Measurements from ENCODE around the gene GNB3.

- TF ChIP-seq, protein P1, sequence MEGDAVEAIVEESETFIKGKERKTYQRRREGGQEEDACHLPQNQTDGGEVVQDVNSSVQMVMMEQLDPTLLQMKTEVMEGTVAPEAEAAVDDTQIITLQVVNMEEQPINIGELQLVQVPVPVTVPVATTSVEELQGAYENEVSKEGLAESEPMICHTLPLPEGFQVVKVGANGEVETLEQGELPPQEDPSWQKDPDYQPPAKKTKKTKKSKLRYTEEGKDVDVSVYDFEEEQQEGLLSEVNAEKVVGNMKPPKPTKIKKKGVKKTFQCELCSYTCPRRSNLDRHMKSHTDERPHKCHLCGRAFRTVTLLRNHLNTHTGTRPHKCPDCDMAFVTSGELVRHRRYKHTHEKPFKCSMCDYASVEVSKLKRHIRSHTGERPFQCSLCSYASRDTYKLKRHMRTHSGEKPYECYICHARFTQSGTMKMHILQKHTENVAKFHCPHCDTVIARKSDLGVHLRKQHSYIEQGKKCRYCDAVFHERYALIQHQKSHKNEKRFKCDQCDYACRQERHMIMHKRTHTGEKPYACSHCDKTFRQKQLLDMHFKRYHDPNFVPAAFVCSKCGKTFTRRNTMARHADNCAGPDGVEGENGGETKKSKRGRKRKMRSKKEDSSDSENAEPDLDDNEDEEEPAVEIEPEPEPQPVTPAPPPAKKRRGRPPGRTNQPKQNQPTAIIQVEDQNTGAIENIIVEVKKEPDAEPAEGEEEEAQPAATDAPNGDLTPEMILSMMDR (IDR thresholded peaks at IDR 0.05) = no peak
- no peak for TF ChIP-seq POLR2AphosphoS5 (IDR thresholded peaks at IDR 0.05)
Measured at GRCh38 chr12:6822426-6823135, 18.1 kb upstream of the GNB3 start.

All from gastroesophageal sphincter (tissue), 3 donors.